Measurements from ENCODE around the gene EMCN.

- TF ChIP-seq CTCF (IDR thresholded peaks at IDR 0.05; ENCODE audit: insufficient read depth, low read length) (no peak), POLR2AphosphoS5 (IDR thresholded peaks at IDR 0.05; ENCODE audit: low read depth) (no peak)
Measured at GRCh38 chr4:100511896-100512295, 5.9 kb downstream of the EMCN start.

Data from HL-60 (cell line).